ENCODE data around the gene C3orf22.

C3orf22 gene

DNA sequence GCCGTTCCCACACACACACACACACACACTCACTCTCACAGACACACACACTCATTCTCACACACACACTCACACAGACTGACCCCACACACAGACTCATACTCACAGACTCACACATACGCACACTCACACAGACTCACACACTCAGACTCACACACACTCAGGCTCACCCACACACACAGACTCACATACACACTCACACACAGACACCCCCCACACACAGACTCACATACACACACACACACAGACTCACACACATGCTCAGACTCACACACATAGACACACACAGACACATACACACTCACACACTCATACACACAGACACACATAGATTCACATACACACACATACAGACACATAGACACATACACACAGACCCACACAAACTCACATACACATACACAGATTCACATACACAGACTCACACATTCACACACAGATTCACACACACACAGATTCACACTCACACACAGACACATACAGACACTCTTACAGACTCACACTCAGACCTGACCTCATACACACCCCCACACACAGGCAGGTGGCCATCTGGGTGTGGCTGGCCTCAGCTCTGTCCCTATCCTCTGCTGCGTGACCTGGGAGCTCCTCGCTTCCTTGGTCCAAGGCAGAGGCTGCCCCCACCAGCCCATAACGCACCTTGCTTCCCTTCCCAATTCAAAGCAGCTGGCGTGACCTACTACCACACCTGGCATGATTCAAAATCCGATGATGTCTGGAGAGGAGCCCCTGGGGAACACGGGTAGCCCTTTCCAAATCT lies 1.9 kb downstream of the C3orf22 start:
- no peak for DNase-seq

DNA sequence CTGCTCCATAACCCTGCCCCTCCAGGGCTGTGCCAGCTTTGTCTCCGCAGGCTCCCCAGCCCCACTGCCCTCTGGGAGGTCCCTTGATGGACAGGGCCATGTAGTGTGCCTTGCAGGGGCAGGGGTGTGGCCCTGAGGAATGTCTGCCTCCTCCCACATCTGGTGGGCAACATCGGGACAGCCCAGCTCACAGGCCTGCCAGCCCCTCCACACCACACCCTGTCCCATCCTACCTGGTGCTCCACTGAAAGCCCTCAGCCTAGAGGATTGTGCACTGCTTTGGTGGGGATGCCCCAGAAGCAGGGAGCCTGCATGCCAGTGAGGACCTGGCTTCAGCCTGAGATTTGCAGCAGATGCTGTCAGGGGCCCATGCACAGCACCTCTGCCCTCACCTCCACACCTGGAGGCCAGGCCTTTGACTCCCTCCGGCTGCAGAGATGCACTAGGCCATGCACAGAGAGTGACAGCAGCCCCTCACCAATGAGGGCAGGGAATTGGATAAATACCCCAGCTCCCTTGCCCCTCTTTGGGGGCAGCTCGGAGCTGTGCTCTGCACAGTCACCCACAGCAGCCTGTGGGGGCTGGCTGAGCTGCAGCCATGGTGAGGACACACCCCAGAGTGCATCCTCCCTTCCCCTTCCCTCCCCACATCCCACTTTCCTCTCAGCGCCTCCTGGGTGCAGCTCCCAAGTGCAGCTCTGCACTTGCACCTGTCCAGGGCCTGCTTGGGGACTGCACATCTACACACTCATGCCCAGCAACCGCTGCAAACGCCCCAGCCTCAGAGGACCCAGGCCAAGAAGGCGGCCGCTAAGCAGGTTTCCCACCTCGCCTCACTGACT lies 2.7 kb downstream of the C3orf22 start:
- no peak for DNase-seq

DNA sequence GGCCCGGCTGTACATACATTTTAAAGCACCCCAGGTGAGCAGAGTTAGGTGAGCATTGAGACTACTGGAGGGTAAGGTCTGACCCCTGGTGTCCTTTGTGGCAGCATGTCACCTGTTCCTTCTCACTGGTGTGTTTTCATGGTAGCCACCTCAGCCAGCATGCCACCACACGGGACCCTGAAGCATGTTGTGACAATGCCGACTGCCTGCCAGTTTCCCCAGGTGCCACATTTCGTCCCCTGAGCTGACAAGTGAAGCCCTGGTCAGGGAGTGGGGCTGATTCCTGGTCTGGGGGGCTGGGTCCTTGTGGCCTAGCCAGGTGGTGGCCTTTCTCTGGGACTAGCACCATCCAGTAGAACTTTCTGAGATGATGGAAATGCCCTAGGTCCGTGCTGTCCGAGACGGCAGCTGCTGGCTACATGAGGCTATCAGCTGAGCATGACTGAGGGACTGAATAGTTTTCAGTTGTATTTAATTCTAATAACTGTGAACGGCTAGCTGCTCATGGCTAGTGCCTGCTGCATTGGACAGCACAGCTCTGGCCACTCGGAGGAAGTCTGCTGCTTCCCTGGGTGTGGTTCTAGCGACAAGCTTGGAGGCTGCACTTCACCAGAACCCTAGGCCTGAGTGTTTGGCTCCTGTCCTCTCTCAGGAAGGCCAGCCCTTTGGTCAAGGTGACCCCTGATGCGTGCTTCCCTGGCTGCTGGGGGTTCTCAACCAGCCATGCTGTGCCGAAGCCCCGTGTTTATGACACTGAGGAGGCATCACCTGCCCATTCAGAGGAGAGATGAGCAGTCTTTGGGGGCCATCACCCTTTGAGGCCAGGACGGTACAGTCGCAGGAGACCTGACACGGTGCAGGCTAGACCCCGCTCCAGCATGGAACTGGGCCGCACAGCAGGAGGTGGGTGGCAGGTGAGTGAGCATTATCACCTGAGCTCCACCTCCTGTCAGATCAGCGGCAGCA lies 3.9 kb downstream of the C3orf22 start:
- no peak for DNase-seq

DNA sequence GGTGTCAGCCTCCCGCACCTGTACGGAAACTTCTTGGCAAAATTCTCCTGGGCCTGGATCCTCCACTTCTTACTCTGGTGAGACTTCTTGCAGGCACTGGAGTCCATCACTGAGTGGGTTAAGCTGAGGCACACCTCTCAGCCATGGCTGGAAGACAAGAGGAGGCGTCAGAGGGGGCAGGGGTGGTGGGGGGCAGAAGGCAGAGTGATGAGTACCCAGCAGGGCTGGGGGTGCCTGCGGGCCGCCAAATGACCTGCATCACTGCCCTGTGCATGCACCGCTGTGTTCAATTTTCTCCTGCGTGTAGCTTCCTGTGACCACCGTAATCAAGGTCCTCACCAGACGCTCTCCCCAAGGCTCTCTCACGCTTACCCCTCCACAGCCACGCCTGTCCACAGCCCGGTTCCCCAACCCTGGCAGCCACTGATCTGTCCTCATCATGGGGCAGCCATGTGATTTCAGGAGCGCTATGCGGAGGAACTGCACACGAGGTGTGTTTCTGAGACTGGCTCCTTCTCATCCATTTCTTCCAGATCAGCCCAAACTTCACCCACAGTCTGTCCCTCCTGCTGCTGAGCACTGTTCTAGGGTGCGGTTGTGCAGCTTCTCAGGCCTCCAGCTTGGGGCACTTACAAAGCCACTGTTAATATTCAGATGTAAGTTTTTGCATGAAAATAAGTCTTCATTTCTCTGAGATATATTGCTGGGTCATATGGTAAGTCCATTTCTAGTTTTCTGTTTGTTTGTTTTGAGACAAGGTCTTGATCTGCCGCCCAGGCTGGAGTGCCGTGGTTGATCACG lies 5.2 kb downstream of the C3orf22 start:
- DNase-seq, result no peak

DNA sequence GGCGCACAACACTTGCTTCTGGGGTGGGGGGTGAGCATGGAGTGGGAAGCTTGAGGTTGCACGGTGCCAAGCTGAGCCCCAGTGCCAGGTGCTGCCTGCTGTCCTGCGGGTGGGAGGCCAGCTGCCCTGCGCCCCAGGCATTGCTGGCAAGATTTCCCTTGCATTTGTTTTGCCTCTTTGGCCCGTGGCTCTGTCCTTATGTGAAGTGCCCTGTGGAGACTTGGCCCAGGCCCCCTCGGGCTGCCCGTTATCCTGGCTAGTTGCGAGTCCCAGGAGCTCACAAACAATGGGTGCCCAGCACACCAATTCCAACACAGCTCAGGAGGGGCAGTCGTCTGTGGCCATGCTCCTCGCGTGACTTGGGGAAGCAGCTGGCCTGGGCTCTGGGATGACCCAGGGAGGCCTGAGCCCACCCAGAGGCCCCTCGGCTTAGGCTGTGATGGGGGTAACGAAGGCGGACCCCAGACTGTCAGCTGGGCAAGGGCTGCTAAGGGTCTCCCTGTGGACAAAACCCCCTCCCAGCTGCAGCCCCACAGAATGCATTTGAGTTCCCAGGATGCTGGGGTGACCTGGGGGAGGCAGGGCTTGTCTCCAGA lies 5.9 kb downstream of the C3orf22 start:
- DNase-seq, result no peak

DNA sequence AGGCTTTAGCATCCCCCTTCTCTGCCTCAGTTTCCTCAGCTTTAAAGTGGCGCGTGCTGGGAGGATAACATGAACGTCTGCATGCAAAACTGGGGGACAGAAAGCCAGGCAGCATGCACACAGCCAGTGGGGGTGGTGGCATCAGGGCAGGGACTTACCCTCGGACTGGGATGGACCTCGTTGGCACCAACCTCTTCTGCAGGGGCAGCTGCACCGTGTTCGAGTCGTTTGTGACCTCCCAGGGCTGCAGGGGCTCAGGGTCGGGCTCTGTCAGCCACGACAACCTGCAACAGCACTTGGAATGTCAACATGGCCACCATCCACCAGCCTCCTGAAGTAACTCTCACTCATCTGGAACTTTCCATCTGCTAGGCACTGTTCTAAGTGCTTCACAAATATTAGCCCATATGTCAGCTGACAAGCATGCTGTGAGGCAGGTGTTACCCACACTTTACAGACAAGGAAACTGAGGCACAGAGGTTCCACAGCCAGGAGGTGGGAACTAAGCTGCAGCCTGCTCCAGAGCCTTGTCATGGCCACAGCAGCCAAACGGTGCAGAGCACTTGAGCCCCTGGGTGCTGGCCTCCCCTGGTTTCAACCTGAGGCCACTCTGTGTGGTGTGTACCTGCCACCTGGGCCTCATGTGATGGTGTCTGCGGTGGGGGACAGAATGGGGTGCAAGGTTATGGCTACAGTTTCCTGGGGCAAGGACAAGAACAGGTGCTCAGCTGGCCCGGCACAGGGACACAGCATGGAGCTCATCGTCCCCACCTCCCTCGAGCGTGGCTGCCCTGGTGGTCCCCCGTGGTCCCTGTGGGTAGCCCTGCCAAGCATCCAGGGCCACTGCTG lies 6.7 kb downstream of the C3orf22 start:
- DNase-seq, result no peak

DNA sequence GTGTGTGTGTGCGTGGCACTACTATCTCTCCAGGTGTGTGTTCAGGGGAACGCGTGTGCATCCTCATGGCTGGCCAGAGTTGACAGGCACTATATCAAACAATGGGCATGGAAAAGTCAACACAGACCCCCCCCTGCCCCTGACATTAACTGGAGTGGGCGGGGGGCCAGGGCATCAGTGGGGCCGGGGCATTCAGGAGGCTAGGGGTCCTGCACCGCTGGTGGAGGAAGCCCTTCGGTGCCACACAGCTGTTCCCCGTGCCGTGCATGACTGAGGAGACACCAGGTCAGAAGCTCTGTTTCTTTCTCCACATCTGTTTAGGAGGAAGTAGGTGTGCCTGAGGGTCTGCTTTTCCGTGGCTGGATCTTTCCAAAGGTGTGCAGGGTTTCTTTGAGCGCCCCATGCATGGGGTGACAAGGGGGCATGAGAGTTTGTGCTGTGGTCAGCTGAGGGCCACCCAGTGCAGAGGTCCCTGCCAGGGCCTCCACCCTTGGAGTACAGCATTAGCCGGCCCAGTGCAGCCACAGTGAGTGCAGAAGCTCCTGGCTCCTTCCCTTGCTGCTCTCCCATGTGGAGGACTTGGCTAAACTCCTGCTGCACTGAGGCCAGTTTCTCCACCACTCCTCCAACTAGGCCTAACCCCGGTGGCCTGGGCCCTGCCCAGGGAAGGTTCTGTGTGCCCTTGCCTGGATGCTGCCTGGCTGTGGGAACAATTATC lies 7.5 kb downstream of the C3orf22 start:
- no peak for DNase-seq

DNA sequence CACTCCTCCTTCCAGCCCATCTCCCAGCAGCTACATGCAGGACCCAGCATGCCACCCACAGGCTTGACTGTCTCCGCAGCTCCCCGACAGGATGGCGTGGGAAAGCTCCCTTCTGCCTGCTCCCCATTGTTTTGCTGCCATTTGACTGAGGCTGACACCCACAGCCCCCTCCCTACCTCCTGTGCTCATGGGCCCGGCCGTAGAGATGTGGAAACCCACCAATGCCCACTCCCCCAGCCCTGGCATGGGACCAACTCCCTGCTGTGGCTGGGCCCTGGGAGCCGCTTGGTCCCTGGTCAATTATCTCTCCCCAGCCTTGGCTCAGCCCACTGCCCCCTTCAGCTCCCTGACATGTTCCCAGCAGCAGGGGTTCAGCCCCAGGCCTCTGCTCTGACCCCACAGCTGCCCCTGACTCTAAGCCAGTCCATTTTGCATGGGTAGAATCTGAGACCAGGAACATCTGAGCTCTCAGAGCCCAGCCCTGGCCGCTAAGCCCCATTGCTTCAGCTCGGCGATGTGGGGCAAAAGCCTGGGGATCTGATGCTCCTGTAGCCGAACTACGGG lies 8.2 kb downstream of the C3orf22 start:
- DNase-seq, result peak; percentile 48

DNA sequence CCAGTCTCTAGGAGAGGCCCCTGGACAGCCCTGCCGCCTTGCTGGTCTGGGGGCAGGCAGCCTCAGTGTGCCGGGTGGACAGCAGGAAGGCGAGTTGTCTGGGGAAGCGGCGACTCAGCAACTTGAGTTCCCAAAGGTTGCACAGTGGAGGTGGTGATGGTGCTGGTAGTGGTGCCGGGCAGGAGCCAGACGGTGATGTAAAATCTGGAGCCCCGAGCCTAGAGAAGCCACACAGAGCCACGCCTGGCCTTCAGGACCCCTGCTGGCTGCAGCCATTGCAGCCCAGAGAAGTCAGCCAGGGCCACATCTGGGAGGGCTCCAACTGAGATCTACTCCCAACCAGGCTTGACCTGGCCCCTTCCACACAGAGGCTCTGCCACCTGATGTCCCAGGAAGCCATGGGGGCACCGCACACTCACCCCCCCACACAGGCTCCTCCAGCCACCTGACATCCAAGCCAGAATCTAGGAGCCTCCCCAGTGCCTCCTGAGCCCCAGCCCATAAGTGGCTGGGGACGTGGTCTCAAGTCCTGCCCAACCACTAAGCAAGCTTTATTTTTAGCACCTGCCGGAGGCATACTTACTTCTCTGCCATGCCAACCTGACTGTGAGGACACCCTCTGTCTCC lies 8.8 kb downstream of the C3orf22 start:
- no peak for DNase-seq

DNA sequence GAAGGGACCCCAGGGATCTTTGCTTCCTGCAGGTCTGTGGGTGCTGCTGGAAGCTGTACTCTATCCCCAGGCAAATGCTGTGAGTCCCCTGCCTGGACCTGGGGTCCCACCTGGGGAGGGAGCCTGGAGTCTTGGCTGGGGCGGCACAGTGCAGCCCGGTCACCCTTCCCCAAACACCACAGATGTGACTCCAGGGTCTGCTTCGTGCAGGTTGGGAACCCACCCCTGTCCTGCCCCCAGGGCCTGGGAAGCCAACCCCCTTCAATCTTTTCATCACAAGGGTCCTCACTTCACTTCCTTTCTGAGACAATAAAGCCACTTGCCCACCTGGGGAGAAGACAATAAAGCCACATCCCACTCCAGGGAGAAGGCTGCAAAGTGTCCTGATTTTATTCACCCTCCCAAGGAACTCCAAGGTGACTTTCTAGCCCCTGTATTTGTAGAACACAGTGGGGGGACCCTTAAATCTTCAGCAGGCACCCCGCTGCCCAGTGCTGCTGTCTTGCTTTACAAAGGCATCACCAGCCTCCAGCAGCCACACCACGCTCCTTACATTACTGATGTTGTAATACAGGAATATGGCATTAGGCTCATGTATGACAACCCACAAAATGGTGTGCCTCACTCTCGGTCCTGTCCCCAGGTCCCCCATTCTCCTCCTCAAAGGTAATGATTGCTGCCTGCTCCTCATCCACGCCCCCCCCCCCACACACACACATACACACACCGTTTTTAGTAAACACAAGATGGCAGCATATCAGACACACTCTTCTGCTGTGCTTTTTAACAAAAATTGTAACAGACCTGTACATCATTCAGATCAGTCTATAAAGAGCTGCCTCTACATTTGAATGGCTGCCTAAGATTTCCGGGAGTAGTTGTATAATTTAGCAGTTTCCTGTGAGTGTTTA lies 9.9 kb downstream of the C3orf22 start:
- no peak for DNase-seq

DNA sequence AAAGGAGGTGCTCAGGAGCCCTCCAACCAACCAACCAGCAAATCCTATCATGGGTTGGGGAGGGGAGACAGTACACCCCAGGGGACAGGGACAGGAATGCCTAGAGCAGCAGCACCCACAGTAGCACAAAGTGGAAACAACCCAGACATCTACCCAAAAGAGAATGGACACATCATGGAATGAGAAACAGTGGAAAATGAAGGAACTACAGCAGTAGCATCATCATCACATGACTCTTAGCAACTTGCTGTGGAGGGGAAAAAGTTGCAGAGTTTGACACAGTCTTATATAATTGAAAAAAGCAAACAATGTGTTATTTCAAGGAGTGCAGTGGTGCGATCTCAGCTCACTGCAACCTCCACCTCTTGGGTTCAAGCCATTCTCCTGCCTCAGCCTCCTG lies 11.0 kb downstream of the C3orf22 start:
- DNase-seq, result no peak

DNA sequence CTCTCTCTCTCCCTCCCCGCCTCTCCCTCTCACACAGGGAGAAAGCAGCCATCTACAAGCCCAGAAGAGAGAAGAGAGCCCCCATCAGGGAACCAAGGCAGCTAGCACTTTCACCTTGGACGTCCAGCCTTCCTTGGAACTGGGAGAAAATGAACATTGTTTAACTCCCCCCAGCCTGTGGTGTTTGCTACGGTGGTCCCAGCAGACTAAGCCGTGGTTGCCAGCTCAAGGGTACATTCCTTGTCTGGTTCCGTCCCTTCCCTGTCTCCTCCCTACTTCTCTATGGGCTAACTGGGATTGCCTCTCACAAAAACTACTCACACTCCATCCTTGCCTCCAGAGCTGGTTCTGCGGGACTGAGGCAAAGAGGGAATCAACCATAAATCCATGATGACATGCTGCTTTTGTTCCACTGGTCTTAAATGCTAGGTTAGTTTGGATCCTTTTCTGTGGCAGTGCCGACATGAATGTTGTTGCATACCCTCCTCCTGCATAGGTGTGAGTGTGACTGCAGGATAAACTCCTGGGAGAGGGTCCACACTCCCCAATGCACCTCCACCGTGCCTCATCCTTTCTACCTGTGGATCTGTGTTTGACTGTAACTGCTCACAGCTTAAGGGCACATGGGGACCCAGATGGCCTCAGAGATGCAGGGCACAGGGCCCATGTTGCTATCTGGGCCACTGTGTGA lies 12.0 kb downstream of the C3orf22 start:
- no peak for DNase-seq

DNA sequence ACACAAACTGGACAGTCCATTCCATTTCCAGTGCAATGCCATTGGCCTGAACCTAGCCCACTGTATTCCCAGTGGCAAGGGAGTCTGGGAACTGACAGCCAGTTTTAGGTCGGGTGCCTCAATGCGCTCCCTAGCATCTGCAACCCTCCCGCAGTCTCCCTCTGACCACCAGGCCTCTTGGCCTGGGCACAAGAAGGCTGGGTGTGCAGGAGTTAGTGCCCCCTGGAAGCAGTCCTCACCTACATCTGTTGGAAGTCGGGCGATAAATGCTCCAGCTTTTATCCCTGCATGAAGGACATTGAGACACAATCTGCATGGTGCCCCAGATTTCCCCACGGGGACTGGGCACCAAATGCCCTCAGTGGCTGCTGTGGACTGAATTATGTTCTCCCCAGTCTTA lies 12.7 kb downstream of the C3orf22 start:
- no peak for DNase-seq

DNA sequence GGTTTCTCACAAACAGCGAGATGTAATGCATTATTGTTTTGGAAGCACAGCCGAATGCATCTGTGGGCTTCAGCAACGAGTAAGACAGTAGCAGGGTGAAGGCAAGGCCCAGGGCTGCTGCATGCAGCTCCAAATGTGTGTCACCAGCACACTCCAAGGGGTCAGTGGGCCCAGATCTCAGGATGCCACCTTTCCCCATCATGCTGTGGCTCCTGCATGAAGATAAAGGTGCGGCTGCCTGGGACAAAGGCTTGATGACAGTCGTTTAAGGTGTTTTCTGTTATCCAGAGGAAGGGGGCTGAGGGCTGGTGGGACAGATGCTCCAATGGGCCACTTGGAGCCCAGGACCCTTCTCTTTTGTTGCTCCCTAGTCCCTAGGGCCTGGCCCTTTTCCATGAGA lies 13.2 kb downstream of the C3orf22 start:
- no peak for DNase-seq

DNA sequence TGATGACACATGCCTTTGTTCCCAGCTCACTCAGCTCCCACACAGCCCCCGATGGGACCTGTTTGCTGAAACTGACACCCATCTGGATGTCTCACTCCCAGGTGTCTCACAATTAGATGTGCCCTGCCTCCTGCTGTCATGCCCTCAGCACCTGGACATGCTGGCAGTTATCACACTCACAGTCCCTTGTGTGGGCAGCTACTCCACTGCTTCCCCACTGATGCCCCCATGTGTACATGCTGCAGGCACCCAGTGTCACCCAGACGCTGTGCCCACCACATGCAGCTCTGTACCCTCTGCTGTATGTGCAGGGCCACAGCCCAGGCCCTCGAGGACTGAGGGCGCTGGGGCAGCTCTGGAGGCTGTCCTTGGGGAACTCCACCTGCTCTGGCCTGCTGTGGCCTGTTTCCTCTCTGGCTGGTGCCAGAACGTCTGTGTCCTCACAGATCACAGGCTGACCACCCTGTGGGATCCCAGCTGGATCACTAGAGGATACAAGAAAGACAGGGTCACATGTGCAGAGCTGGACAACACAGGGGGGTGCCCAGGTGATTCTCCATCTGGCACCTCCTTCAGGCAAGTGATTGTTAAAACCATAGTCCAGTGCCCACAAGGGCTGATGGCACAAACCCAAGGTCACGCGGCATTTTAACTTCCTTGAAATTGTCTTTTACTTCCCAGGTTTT lies 14.0 kb downstream of the C3orf22 start:
- no peak for DNase-seq

DNA sequence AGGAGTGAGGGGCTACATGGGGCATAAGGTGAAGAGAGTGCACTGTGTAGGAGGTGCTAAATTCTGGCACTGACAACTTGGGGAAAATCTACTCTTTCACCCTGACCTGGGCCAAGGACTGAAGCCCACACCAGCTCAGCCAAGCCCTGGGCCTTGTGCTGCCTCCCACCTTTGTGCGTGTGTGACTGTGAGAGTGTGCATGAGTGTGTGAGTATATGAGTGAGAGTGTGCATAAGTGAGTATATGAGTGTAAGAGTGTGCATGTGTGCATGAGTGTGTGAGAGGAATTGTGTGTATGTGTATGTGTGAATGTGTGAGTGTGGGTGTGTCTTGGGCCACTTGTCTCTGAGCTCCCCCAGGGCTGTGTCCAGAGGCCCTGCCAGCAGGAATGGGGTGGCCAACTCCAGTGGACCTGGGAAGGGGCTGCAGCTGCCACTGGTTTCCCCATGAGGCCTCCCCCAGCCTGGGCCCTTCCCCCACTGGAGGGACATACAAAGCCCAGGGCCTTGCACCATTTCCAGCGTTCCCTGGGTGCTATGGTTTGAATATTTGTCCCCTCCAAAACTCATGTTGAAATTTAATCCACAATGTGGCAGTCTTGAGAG lies 15.2 kb downstream of the C3orf22 start:
- DNase-seq, result no peak

All from NCI-H1092 (cell line).